H9 (cell line): ENCODE data around the gene CPNE5. TPM values are rescaled to one million over a fixed set of nuclear protein-coding genes. Genes with fewer than 3 reads are reported as not detected.

ENCODE experiments used
- DNase-seq: peaks from one replicate; pipeline ENCODE4 v3.0.0-alpha.2; 2017
- H2AFZ ChIP-seq: one replicate; pipeline ENCODE4 v1.6.1; 2013; ENCODE audit warnings: mild to moderate bottlenecking, low read length, control low read depth, moderate library complexity
- H2AK5ac ChIP-seq: 2 replicates; pipeline ENCODE4 v1.6.1; 2013; ENCODE audit warnings: low read length, control low read depth, mixed read lengths; ENCODE audit not compliant: insufficient read length
- H2BK120ac ChIP-seq: one replicate; pipeline ENCODE4 v1.6.1; 2013; ENCODE audit warnings: low read depth, mild to moderate bottlenecking, low read length, control low read depth, inconsistent platforms; ENCODE audit not compliant: poor library complexity, severe bottlenecking
- H2BK12ac ChIP-seq: 2 replicates; pipeline ENCODE4 v1.6.1; 2013; ENCODE audit warnings: low read length, control low read depth, mixed read lengths, low read depth; ENCODE audit not compliant: insufficient read length
- H2BK15ac ChIP-seq: 2 replicates; pipeline ENCODE4 v1.6.1; 2013; ENCODE audit warnings: low read depth, low read length, control low read depth
- H2BK20ac ChIP-seq: one replicate; pipeline ENCODE4 v1.6.1; 2013; ENCODE audit warnings: low read depth, mild to moderate bottlenecking, low read length, control low read depth, inconsistent platforms; ENCODE audit not compliant: poor library complexity, severe bottlenecking
- H2BK5ac ChIP-seq: 2 replicates; pipeline ENCODE4 v1.6.1; 2013; ENCODE audit warnings: low read length, control low read depth, mixed read lengths; ENCODE audit not compliant: insufficient read length
- H3K14ac ChIP-seq: 2 replicates; pipeline ENCODE4 v1.6.1; 2013; ENCODE audit warnings: low read length, control low read depth; ENCODE audit not compliant: insufficient read depth
- H3K18ac ChIP-seq: 2 replicates; pipeline ENCODE4 v1.6.1; 2013; ENCODE audit warnings: low read depth, mild to moderate bottlenecking, mixed read lengths, low read length, control low read depth; ENCODE audit not compliant: insufficient read length
- H3K23ac ChIP-seq: 2 replicates; pipeline ENCODE4 v1.6.1; 2013; ENCODE audit warnings: low read length, control low read depth, mixed read lengths, low read depth; ENCODE audit not compliant: insufficient read length
- H3K23me2 ChIP-seq: 2 replicates; pipeline ENCODE4 v1.6.1; 2013; ENCODE audit warnings: low read depth, mild to moderate bottlenecking, mixed read lengths, low read length, control low read depth; ENCODE audit not compliant: insufficient read length, poor library complexity, severe bottlenecking
- H3K27ac ChIP-seq: 2 replicates; pipeline ENCODE4 v1.5.1; 2013; ENCODE audit warnings: low read length, control low read depth, mixed read lengths, low read depth; ENCODE audit not compliant: insufficient read length
- H3K27me3 ChIP-seq: 2 replicates; pipeline ENCODE4 v1.6.1; 2013; ENCODE audit warnings: low read length, control low read depth, inconsistent platforms; ENCODE audit not compliant: insufficient read depth
- H3K4ac ChIP-seq: 2 replicates; pipeline ENCODE4 v1.6.1; 2013; ENCODE audit warnings: low read depth, mild to moderate bottlenecking, control low read depth, inconsistent platforms, low read length, moderate library complexity
- H3K4me1 ChIP-seq: 2 replicates; pipeline ENCODE4 v1.6.1; 2013; ENCODE audit warnings: low read length, control low read depth, inconsistent platforms; ENCODE audit not compliant: insufficient read depth
- H3K4me2 ChIP-seq: 2 replicates; pipeline ENCODE4 v1.6.1; 2013; ENCODE audit warnings: low read length, control low read depth, mixed read lengths; ENCODE audit not compliant: insufficient read length, insufficient read depth
- H3K56ac ChIP-seq: 2 replicates; pipeline ENCODE4 v1.6.1; 2013; ENCODE audit warnings: low read depth, mild to moderate bottlenecking, mixed read lengths, low read length, control low read depth; ENCODE audit not compliant: insufficient read length
- H3K79me1 ChIP-seq: 2 replicates; pipeline ENCODE4 v1.6.1; 2013; ENCODE audit warnings: low read depth, mild to moderate bottlenecking, moderate library complexity, low read length, control low read depth, inconsistent platforms; ENCODE audit not compliant: insufficient read depth, poor library complexity, severe bottlenecking
- H3K79me2 ChIP-seq: 2 replicates; pipeline ENCODE4 v1.6.1; 2013; ENCODE audit warnings: low read length, control low read depth, inconsistent platforms; ENCODE audit not compliant: insufficient read depth
- H3K9ac ChIP-seq: 2 replicates; pipeline ENCODE4 v1.6.1; 2013; ENCODE audit warnings: low read length, control low read depth, mixed read lengths; ENCODE audit not compliant: insufficient read length; ENCODE audit errors: extremely low read depth
- H3K9me3 ChIP-seq: one replicate; pipeline ENCODE4 v1.6.1; 2013; ENCODE audit warnings: low read depth, low read length, inconsistent platforms; ENCODE audit not compliant: control insufficient read depth
- H3T11ph ChIP-seq: one replicate; pipeline ENCODE4 v1.6.1; 2013; ENCODE audit warnings: mild to moderate bottlenecking, low read length, control low read depth, inconsistent platforms
- H4K20me1 ChIP-seq: one replicate; pipeline ENCODE4 v1.6.1; 2013; ENCODE audit not compliant: control insufficient read depth, insufficient read length, insufficient read depth
- H4K5ac ChIP-seq: 2 replicates; pipeline ENCODE4 v1.6.1; 2013; ENCODE audit warnings: low read depth, mild to moderate bottlenecking, mixed read lengths, low read length, control low read depth; ENCODE audit not compliant: insufficient read length
- H4K8ac ChIP-seq: replicated peaks from 2 replicates; pipeline ENCODE4 v1.6.1; 2013; ENCODE audit warnings: low read length, control low read depth, mixed read lengths, low read depth; ENCODE audit not compliant: insufficient read length
- H4K91ac ChIP-seq: 2 replicates; pipeline ENCODE4 v1.6.1; 2013; ENCODE audit warnings: low read depth, mild to moderate bottlenecking, moderate library complexity, mixed read lengths, low read length, control low read depth; ENCODE audit not compliant: insufficient read length
- H3K27ac Mint-ChIP-seq, 3 experiments: 2 replicates in 2 of 3; 3 replicates in 1 of 3; pipeline ENCODE4 v1.8.0; 2020 to 2021; ENCODE audit warnings: mixed read lengths in 3 of 3, mild to moderate bottlenecking in 1 of 3, moderate library complexity in 1 of 3
- H3K27me3 Mint-ChIP-seq: 2 replicates; pipeline ENCODE4 v1.8.0; 2021; ENCODE audit warnings: low read depth, mild to moderate bottlenecking, moderate library complexity, mixed read lengths
- H3K36me3 Mint-ChIP-seq, 3 experiments: 2 replicates in 2 of 3; 3 replicates in 1 of 3; pipeline ENCODE4 v1.8.0; 2020 to 2021; ENCODE audit warnings: low read depth in 3 of 3, mixed read lengths in 3 of 3; ENCODE audit not compliant: insufficient read depth in 1 of 3
- H3K4me1 Mint-ChIP-seq, 2 experiments: 2 replicates each; pipeline ENCODE4 v1.8.0; 2020; ENCODE audit warnings: mixed read lengths in 2 of 2
- H3K4me3 Mint-ChIP-seq, 2 experiments: 2 replicates in 1 of 2; 3 replicates in 1 of 2; pipeline ENCODE4 v1.8.0; 2020 to 2021; ENCODE audit warnings: mild to moderate bottlenecking in 2 of 2, mixed read lengths in 2 of 2, moderate library complexity in 1 of 2
- H3K9me3 Mint-ChIP-seq, 2 experiments: 2 replicates in 1 of 2; 3 replicates in 1 of 2; pipeline ENCODE4 v1.8.0; 2020; ENCODE audit warnings: mild to moderate bottlenecking in 2 of 2, mixed read lengths in 2 of 2, moderate library complexity in 1 of 2
- CTCF ChIP-seq: fragments of 200-600 bp; sonication (generic); conservative IDR thresholded peaks from 3 replicates; pipeline ENCODE4 v1.8.0; 2021; ENCODE audit warnings: antibody characterized with exemption, mild to moderate bottlenecking
- WGBS: extraction: QIAGEN DNeasy Blood & Tissue Kit; methylation state at CpG from one replicate; pipeline ENCODE4 v1.1.7; 2013; ENCODE audit warnings: missing lambda C conversion rate, low lambda C conversion rate, mixed read lengths; ENCODE audit not compliant: insufficient read length; ENCODE audit errors: extremely low coverage; 5-methylcytosine and 5-hydroxymethylcytosine counted together
- total RNA-seq: library from RNA; stranded (reverse); gene quantifications from 2 replicates; pipeline ENCODE4 v1.2.1, GENCODE V29; 2021

Gene CPNE5
- total RNA-seq, 1 experiment from 2014 or later, result 0.52 TPM

- peak overlapping the region; percentile 37 for H3K4me2 ChIP-seq
- H3K79me1 ChIP-seq, result no peaks in the 10 kb centered on the region
- no peaks in the 10 kb centered on the region for H3K79me2 ChIP-seq
- no peaks in the 10 kb centered on the region for H4K20me1 ChIP-seq
- no peak overlapping the region for H2BK5ac ChIP-seq
- H2BK12ac ChIP-seq, result no peak overlapping the region
- H3K18ac ChIP-seq, result no peak overlapping the region
- peaks cover 0 to 6% of the 10 kb centered on the region in 2 experiments; a peak in 2 of 5 replicates for H3K9me3 Mint-ChIP-seq
- no peak overlapping the region for H2AFZ ChIP-seq
- no peak for DNase-seq
- no peak overlapping the region for H2BK120ac ChIP-seq
- no peak overlapping the region for H3K4ac ChIP-seq
- peaks cover 22% of the 10 kb centered on the region; the same call in 1 of the 2 replicates for H3K27me3 ChIP-seq
- no peak overlapping the region for H3K14ac ChIP-seq
- H4K91ac ChIP-seq, result no peak overlapping the region
- peak overlapping the region in 1 of 2 experiments; percentile 68; a peak in 2 of 5 replicates for H3K4me3 Mint-ChIP-seq
- H4K8ac ChIP-seq, result no peak overlapping the region
- H2BK20ac ChIP-seq, result no peak overlapping the region
- H3K4me1 Mint-ChIP-seq, result peaks cover 20 to 21% of the 10 kb centered on the region in 2 experiments
- H3K23ac ChIP-seq, result no peak overlapping the region
- no peak overlapping the region for H4K5ac ChIP-seq
- no peak overlapping the region for H2AK5ac ChIP-seq
- H3K4me1 ChIP-seq, result peaks cover 3% of the 10 kb centered on the region; the same call in 1 of the 2 replicates
- H2BK15ac ChIP-seq, result no peak overlapping the region
- peaks cover 54% of the 10 kb centered on the region for H3K27me3 Mint-ChIP-seq
- H3K27ac Mint-ChIP-seq, result peak overlapping the region in 1 of 3 experiments; percentile 38; a peak in 1 of 7 replicates
- TF ChIP-seq CTCF, result no peak
- H3K27ac ChIP-seq, result no peak overlapping the region
- no CpG with 5 or more reads among the region's 17 CpGs for WGBS
- no peak overlapping the region for H3K56ac ChIP-seq
- no peak overlapping the region for H3K9ac ChIP-seq
- no peak overlapping the region for H3T11ph ChIP-seq
- peaks cover 6% of the 10 kb centered on the region for H3K23me2 ChIP-seq
- H3K36me3 Mint-ChIP-seq, result 0 out of 7 replicates have a peak, but pooled peaks cover 0 to 3% (median 0%) of the 10 kb centered on the region in 3 experiments
- no peaks in the 10 kb centered on the region for H3K9me3 ChIP-seq
These were observed 4.5 kb downstream of the CPNE5 start for GRCh38 chr6:36834576-36835341.
